Fibroblast of lung (primary cell): ENCODE data around the gene CKAP2. TPM values are rescaled to one million over a fixed set of nuclear protein-coding genes. Genes with fewer than 3 reads are reported as not detected.

ENCODE experiments used
- DNase-seq, 2 donors: peaks; one replicate each; pipeline versions ENCODE4 v3.0.0 to v3.0.0-alpha.2; 2010; ENCODE audit warnings: low read depth in 2 of 2
- H2AFZ ChIP-seq: 2 replicates; pipeline ENCODE4 v1.5.1; 2012; ENCODE audit warnings: low read length, control low read depth, inconsistent platforms
- H3K27ac ChIP-seq: 2 replicates; pipeline ENCODE4 v1.5.1; 2011; ENCODE audit warnings: low read length, control low read depth; ENCODE audit not compliant: insufficient read depth
- H3K27me3 ChIP-seq: 2 replicates; pipeline ENCODE4 v1.5.1; 2011; ENCODE audit warnings: mild to moderate bottlenecking, low read length; ENCODE audit not compliant: control insufficient read depth, insufficient read depth
- H3K36me3 ChIP-seq: 2 replicates; pipeline ENCODE4 v1.5.1; 2011; ENCODE audit warnings: low read length; ENCODE audit not compliant: control insufficient read depth, insufficient read depth
- H3K4me1 ChIP-seq: 2 replicates; pipeline ENCODE4 v1.5.1; 2011; ENCODE audit warnings: low read length; ENCODE audit not compliant: control insufficient read depth, insufficient read depth; ENCODE audit errors: extremely low read depth
- H3K4me2 ChIP-seq: 2 replicates; pipeline ENCODE4 v1.5.1; 2011; ENCODE audit warnings: low read length, control low read depth; ENCODE audit not compliant: insufficient read depth; ENCODE audit errors: extremely low read depth
- H3K4me3 ChIP-seq, 4 experiments: fragments of 200-600 bp in 1 of 4; sonication (generic) in 1 of 4; replicated peaks in 1 of 4; 2 replicates each; pipeline ENCODE4 v1.5.1; 2011 to 2016; ENCODE audit warnings: low read length in 4 of 4, low read depth in 3 of 4, mild to moderate bottlenecking in 3 of 4, control low read depth in 2 of 4, inconsistent platforms in 1 of 4, mixed read lengths in 1 of 4; ENCODE audit not compliant: insufficient read depth in 1 of 4; ENCODE audit errors: control extremely low read depth in 1 of 4
- H3K79me2 ChIP-seq: 2 replicates; pipeline ENCODE4 v1.5.1; 2012; ENCODE audit warnings: mild to moderate bottlenecking, low read length, inconsistent platforms; ENCODE audit not compliant: control insufficient read depth, insufficient read depth
- H3K9ac ChIP-seq: 2 replicates; pipeline ENCODE4 v1.5.1; 2011; ENCODE audit warnings: mild to moderate bottlenecking, low read length, control low read depth; ENCODE audit not compliant: insufficient read depth
- H3K9me3 ChIP-seq: 2 replicates; pipeline ENCODE4 v1.5.1; 2012; ENCODE audit warnings: low read depth, low read length; ENCODE audit not compliant: control insufficient read depth, insufficient read depth
- H4K20me1 ChIP-seq: 2 replicates; pipeline ENCODE4 v1.5.1; 2011; ENCODE audit warnings: low read length; ENCODE audit not compliant: control insufficient read depth, insufficient read depth; ENCODE audit errors: extremely low read depth
- CTCF ChIP-seq, 2 donors: IDR thresholded peaks in 1 of 2; conservative IDR thresholded peaks in 1 of 2; 1 replicate in 1 of 2; 2 replicates in 1 of 2; pipeline ENCODE4 v1.5.1; 2011 to 2012; ENCODE audit warnings: low read length in 2 of 2, control low read depth in 1 of 2, inconsistent platforms in 1 of 2, low read depth in 1 of 2, mild to moderate bottlenecking in 1 of 2
- EZH2 ChIP-seq: IDR thresholded peaks from 2 replicates; pipeline ENCODE4 v1.5.1; 2012; ENCODE audit warnings: low read length, control low read depth, mild to moderate bottlenecking; ENCODE audit errors: missing control alignments
- polyA plus RNA-seq, 2 donors: library from polyadenylated mRNA; depleted of rRNA in 1 of 2; stranded (reverse) in 1 of 2; unstranded in 1 of 2; fragments of >200 nt; gene quantifications; 2 replicates each; pipeline ENCODE4 v1.2.1, GENCODE V29; 2011 to 2012; ENCODE audit warnings: missing spikeins in 1 of 2
- total RNA-seq: library from RNA; depleted of rRNA; stranded (reverse); fragments of >200 nt; gene quantifications from 2 replicates; pipeline ENCODE4 v1.2.1, GENCODE V29; 2014

Gene CKAP2
- total and polyA plus RNA-seq, 2 donors (not counting 1 experiment from before 2014, with no cell fraction given): 10.5 to 24.8 TPM

GRCh38 chr13:52412128-52412527 lies 43.1 kb upstream of the CKAP2 start:
- no peak for TF ChIP-seq CTCF (conservative IDR thresholded peaks at IDR 0.05 in 1 of 2, IDR thresholded peaks at IDR 0.05 in 1 of 2; ENCODE audit: low read depth in 1 of 2, low read length in 2 of 2)
- TF ChIP-seq EZH2: no peak

GRCh38 chr13:52414051-52414450 lies 41.2 kb upstream of the CKAP2 start:
- H3K27me3 ChIP-seq: no peaks in the 10 kb centered on the region
- no peak overlapping the region for H3K9ac ChIP-seq
- H3K27ac ChIP-seq: peak overlapping the region; percentile 63

More at GRCh38 chr13:52412128-52412527, 43.1 kb upstream of the CKAP2 start:
- Histone ChIP-seq H3K27me3 (no peaks in the 10 kb centered on the region), H3K9ac (no peak overlapping the region), H3K9me3 (no peaks in the 10 kb centered on the region), H4K20me1 (no peaks in the 10 kb centered on the region), H3K79me2 (no peaks in the 10 kb centered on the region), H3K27ac (peak overlapping the region; percentile 71), H3K4me1 (peaks cover 13% of the 10 kb centered on the region), H3K4me2 (peak overlapping the region; percentile 9), H2AFZ (no peak overlapping the region), H3K36me3 (no peaks in the 10 kb centered on the region), H3K4me3 (no peak overlapping the region)
- no peak for DNase-seq

GRCh38 chr13:52414963-52415362 lies 40.3 kb upstream of the CKAP2 start:
- H3K9me3 ChIP-seq: no peaks in the 10 kb centered on the region
- TF ChIP-seq EZH2 (no peak), CTCF (conservative IDR thresholded peaks at IDR 0.05 in 1 of 2, IDR thresholded peaks at IDR 0.05 in 1 of 2; ENCODE audit: low read depth in 1 of 2, low read length in 2 of 2) (no peak)
- H3K4me2 ChIP-seq: no peak overlapping the region
- H3K27me3 ChIP-seq: no peaks in the 10 kb centered on the region
- no peaks in the 10 kb centered on the region for H4K20me1 ChIP-seq
- H3K9ac ChIP-seq: no peak overlapping the region
- H3K27ac ChIP-seq: peak overlapping the region; percentile 63
- no peaks in the 10 kb centered on the region for H3K36me3 ChIP-seq
- no peaks in the 10 kb centered on the region for H3K79me2 ChIP-seq
- H3K4me1 ChIP-seq: peaks cover 13% of the 10 kb centered on the region
- H3K4me3 ChIP-seq: no peak overlapping the region
- H2AFZ ChIP-seq: no peak overlapping the region
- DNase-seq: peak; percentile 48 to 74

More at GRCh38 chr13:52414051-52414450, 41.2 kb upstream of the CKAP2 start:
- Histone ChIP-seq H4K20me1 (no peaks in the 10 kb centered on the region), H3K79me2 (no peaks in the 10 kb centered on the region), H3K4me1 (peaks cover 13% of the 10 kb centered on the region), H2AFZ (no peak overlapping the region), H3K4me2 (no peak overlapping the region), H3K4me3 (no peak overlapping the region), H3K9me3 (no peaks in the 10 kb centered on the region), H3K36me3 (no peaks in the 10 kb centered on the region)
- TF ChIP-seq CTCF (conservative IDR thresholded peaks at IDR 0.05 in 1 of 2, IDR thresholded peaks at IDR 0.05 in 1 of 2; ENCODE audit: low read depth in 1 of 2, low read length in 2 of 2) (no peak), EZH2 (no peak)
- no peak for DNase-seq
